RWPE2 (cell line): ENCODE measurements around the gene FMN1.

Experiments
- ATAC-seq: fragments of 200-7000 bp; cut with Tn5 transposase; 3 replicates; pipeline ENCODE4 v1.9.1; 2021; ENCODE audit warnings: low read depth
- DNase-seq: peaks from one replicate; pipeline ENCODE4 v3.0.0-alpha.2; 2020; ENCODE audit warnings: low spot score
- H3K27ac ChIP-seq: fragments of 450-650 bp; 2 replicates; pipeline ENCODE4 v1.5.1; 2017; ENCODE audit warnings: mild to moderate bottlenecking; ENCODE audit not compliant: poor library complexity, severe bottlenecking
- H3K27me3 ChIP-seq: fragments of 250-450 bp; sonication (Bioruptor Pico); 2 replicates; pipeline ENCODE4 v1.5.1; 2021; ENCODE audit warnings: mild to moderate bottlenecking, moderate library complexity; ENCODE audit not compliant: insufficient read depth, poor library complexity, severe bottlenecking
- H3K36me3 ChIP-seq: fragments of 250-450 bp; sonication (Bioruptor Pico); 2 replicates; pipeline ENCODE4 v1.5.1; 2020; ENCODE audit warnings: low read depth, mild to moderate bottlenecking, moderate library complexity
- H3K4me1 ChIP-seq: fragments of 250-450 bp; sonication (Bioruptor Pico); 2 replicates; pipeline ENCODE4 v1.5.1; 2021; ENCODE audit warnings: mild to moderate bottlenecking, moderate library complexity; ENCODE audit not compliant: insufficient read depth, poor library complexity, severe bottlenecking
- H3K4me3 ChIP-seq: fragments of 250-450 bp; sonication (Bioruptor Pico); 2 replicates; pipeline ENCODE4 v1.5.1; 2021; ENCODE audit warnings: mild to moderate bottlenecking, moderate library complexity; ENCODE audit not compliant: severe bottlenecking
- H3K9me3 ChIP-seq: fragments of 250-450 bp; sonication (Bioruptor Pico); 2 replicates; pipeline ENCODE4 v1.5.1; 2021; ENCODE audit warnings: mild to moderate bottlenecking, moderate library complexity; ENCODE audit not compliant: severe bottlenecking
- TF ChIP-seq, protein P1 (sequence below): fragments of 450-650 bp; IDR thresholded peaks from one replicate; pipeline ENCODE4 v1.5.1; 2017; ENCODE audit warnings: mild to moderate bottlenecking, moderate library complexity; ENCODE audit not compliant: poor library complexity, severe bottlenecking

FMN1 gene

DNA sequence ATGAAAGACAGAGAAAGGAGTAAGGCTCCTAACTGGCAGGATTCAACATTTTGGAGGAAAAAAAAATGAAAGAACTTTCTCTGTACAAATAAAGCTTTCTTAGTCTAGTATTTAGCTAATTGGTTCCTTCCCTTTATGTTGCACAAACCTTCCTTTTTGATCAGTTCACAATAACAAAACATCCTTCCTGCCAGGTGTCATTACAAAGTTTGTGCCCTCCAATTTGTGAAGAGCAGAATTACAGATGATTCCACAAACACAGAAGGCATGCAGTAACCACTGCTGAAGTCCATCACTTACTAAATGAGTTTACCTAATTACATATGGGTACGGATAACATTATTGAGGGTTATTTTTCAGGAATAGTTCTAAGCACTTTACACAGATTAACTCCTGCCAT lies 179.9 kb downstream of the FMN1 start:
- TF ChIP-seq, protein P1, sequence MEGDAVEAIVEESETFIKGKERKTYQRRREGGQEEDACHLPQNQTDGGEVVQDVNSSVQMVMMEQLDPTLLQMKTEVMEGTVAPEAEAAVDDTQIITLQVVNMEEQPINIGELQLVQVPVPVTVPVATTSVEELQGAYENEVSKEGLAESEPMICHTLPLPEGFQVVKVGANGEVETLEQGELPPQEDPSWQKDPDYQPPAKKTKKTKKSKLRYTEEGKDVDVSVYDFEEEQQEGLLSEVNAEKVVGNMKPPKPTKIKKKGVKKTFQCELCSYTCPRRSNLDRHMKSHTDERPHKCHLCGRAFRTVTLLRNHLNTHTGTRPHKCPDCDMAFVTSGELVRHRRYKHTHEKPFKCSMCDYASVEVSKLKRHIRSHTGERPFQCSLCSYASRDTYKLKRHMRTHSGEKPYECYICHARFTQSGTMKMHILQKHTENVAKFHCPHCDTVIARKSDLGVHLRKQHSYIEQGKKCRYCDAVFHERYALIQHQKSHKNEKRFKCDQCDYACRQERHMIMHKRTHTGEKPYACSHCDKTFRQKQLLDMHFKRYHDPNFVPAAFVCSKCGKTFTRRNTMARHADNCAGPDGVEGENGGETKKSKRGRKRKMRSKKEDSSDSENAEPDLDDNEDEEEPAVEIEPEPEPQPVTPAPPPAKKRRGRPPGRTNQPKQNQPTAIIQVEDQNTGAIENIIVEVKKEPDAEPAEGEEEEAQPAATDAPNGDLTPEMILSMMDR = no peak
- ATAC-seq (no peak), DNase-seq (no peak)
- Histone ChIP-seq H3K27ac (peak overlapping the region; percentile 42), H3K9me3 (no peaks in the 10 kb centered on the region), H3K36me3 (no peaks in the 10 kb centered on the region), H3K4me1 (peaks cover 13% of the 10 kb centered on the region), H3K27me3 (no peaks in the 10 kb centered on the region), H3K4me3 (no peak overlapping the region)

DNA sequence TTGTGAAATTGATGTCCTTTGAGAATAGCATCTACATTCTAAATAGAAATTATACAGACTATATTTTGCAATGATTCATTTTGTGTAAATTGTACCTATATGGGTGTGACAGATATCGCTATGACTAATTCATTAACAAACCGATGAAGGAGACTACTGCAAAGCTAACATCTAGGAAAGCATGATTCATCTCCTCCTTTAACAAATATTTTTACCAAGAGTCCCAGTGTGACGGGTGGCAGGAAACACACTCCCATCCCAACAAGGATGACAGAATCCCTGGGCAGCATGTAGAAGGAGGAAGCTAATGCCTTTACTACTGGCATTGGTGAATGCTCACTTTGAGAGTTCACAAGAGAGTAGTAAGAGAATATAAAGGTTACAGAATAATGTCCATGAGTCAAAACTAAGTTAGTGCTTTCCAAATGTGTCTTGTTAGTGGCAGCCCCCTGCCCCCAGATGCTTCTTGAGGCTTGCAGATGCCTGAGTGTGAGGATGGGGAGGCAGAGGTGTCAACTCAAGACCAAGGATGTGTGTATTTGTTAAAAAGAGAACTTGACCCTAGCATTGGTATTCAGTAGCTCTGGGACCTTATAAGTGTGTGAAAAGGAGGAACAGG lies 180.6 kb downstream of the FMN1 start:
- Histone ChIP-seq H3K36me3 (no peaks in the 10 kb centered on the region), H3K4me3 (no peak overlapping the region), H3K27me3 (no peaks in the 10 kb centered on the region), H3K4me1 (peaks cover 13% of the 10 kb centered on the region), H3K27ac (peak overlapping the region; percentile 42), H3K9me3 (no peaks in the 10 kb centered on the region)
- TF ChIP-seq, protein P1 = no peak
- ATAC-seq = peak; percentile 99
- no peak for DNase-seq

DNA sequence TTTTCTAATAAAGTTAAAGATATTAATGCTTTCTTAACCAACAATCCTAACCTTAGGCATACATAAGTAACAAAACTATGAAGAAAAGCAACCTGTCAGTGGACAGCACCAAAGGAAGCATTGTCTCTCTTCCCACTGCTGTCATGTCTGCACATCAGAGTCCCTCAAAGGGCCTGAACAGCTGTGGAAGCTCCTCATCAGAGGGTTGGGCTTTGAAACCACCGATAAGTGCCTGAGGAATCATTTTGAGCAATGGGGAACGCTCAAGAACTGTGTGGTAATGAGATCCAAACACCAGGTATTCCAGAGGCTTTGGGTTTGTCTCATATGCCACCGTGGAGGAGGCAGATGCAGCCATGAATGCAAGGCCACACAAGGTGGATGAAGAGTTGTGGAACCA lies 182.5 kb downstream of the FMN1 start:
- no peak overlapping the region for H3K4me3 ChIP-seq
- ATAC-seq (no peak), DNase-seq (no peak)
- TF ChIP-seq, protein P1 = no peak
- H3K9me3 ChIP-seq = no peaks in the 10 kb centered on the region
- H3K27me3 ChIP-seq = no peaks in the 10 kb centered on the region
- H3K27ac ChIP-seq = no peak overlapping the region
- peaks cover 13% of the 10 kb centered on the region for H3K4me1 ChIP-seq
- no peaks in the 10 kb centered on the region for H3K36me3 ChIP-seq

DNA sequence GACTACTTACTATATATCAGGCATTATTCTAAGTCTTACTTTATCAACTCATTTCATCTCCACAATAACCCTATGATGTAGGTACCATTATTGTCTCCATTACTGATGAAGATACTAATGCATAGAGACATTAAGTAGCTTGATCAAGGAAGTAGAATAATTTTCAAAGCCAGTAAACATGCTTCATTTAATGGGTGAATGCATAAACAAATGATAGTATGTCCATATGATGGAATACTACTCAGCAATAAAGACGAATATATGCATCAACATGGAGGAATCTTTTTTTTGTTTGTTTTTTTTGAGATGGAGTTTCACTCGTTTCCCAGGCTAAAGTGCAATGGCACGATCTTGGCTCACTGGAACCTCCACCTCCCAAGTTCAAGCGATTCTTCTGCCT lies 184.9 kb downstream of the FMN1 start:
- peaks cover 13% of the 10 kb centered on the region for H3K4me1 ChIP-seq
- TF ChIP-seq, protein P1 = no peak
- no peak for ATAC-seq
- H3K27me3 ChIP-seq = no peaks in the 10 kb centered on the region
- no peaks in the 10 kb centered on the region for H3K36me3 ChIP-seq
- no peak for DNase-seq
- H3K4me3 ChIP-seq = no peak overlapping the region
- no peaks in the 10 kb centered on the region for H3K9me3 ChIP-seq
- no peak overlapping the region for H3K27ac ChIP-seq

DNA sequence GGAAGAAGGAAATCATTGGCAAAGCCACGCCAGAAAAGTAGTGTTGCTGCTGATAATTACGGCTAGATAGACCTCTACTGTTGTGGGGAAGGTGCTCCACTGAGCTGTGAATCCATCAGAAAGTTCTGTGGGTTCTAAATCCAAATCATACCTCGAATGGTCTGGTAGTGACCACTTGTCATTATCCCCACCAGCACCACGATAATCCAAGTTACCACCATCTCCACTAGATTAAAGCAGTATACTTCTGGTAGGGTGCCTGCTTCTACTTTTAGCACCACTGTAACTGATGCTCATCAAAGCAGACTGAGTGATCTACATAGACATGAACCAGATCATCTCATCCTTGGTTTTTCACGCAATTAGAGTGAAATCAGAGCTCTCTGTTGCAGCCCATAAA lies 185.5 kb downstream of the FMN1 start:
- Histone ChIP-seq H3K4me1 (peaks cover 9% of the 10 kb centered on the region), H3K9me3 (no peaks in the 10 kb centered on the region), H3K4me3 (no peak overlapping the region), H3K27ac (no peak overlapping the region), H3K27me3 (no peaks in the 10 kb centered on the region), H3K36me3 (no peaks in the 10 kb centered on the region)
- ATAC-seq (no peak), DNase-seq (no peak)
- TF ChIP-seq, protein P1 = no peak
